Memory B cell (primary cell): Measurements from ENCODE around the gene KCNJ10.

Source experiments
- ATAC-seq: fragments of 150-1000 bp; cut with Tn5 transposase; 2 replicates; pipeline ENCODE4 v1.10.0; 2021; ENCODE audit warnings: low read depth, mild to moderate bottlenecking, moderate library complexity
- DNase-seq, 2 donors: peaks; one replicate each; pipeline ENCODE4 v3.0.0; 2022; ENCODE audit warnings: low spot score in 2 of 2
- H3K27ac Mint-ChIP-seq: one replicate; pipeline ENCODE4 v1.8.0; 2022; ENCODE audit warnings: mild to moderate bottlenecking, moderate library complexity, mixed read lengths
- H3K27me3 Mint-ChIP-seq: one replicate; pipeline ENCODE4 v1.8.0; 2022; ENCODE audit warnings: mixed read lengths
- H3K36me3 Mint-ChIP-seq: one replicate; pipeline ENCODE4 v1.8.0; 2022; ENCODE audit warnings: mild to moderate bottlenecking, mixed read lengths
- H3K4me1 Mint-ChIP-seq: one replicate; pipeline ENCODE4 v1.8.0; 2022; ENCODE audit warnings: mixed read lengths
- H3K4me3 Mint-ChIP-seq: one replicate; pipeline ENCODE4 v1.8.0; 2022; ENCODE audit warnings: mild to moderate bottlenecking, moderate library complexity, mixed read lengths
- H3K9me3 Mint-ChIP-seq: one replicate; pipeline ENCODE4 v1.8.0; 2022; ENCODE audit warnings: mixed read lengths

Gene KCNJ10

DNA sequence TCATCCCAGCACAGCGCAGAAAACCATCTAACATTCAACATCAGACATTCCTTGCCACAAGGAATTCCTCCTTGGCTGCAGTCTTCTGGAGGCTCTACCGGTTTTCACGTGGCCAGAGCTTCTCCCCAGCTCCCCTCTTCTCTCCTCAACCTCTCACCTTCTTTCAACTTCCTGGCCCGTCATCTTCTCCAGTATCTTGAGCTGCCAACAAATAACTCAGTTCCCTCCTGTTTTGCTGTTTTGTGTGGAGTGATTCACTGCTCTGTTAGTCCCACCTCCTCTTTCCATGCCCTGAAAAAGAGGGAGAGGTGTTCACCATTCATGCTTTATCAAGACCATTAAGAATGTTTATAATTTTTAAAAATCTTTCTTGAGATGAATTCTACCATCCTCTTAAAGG is 70.8 kb downstream of the KCNJ10 start:
- H3K4me1 Mint-ChIP-seq, result no peaks in the 10 kb centered on the region
- DNase-seq (no peak), ATAC-seq (no peak)
- H3K27me3 Mint-ChIP-seq, result peaks cover 7% of the 10 kb centered on the region
- H3K4me3 Mint-ChIP-seq, result no peak overlapping the region
- H3K9me3 Mint-ChIP-seq, result no peaks in the 10 kb centered on the region
- no peak overlapping the region for H3K27ac Mint-ChIP-seq
- no peaks in the 10 kb centered on the region for H3K36me3 Mint-ChIP-seq

DNA sequence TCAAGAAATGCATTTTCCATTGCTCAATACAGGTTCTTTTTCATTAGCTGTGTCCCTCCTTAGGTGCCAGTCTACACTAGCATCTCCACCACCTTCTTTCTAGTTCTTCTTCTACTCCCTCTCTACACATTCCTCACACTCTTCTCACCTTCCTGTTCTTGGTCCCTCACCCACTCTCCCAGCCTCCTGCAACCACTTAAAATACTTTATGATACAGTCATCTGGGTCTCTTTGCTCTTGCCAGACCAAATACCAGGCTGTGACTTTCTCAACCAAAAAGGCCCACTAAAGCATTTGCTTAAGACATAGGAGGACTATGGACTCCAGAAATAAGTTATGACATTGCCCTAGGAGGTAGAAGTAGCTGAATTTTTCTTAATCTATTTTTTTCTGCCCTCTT is 73.3 kb downstream of the KCNJ10 start:
- DNase-seq, result no peak
- H3K27ac Mint-ChIP-seq, result no peak overlapping the region
- peaks cover 10% of the 10 kb centered on the region for H3K27me3 Mint-ChIP-seq
- H3K4me1 Mint-ChIP-seq, result peaks cover under 1% of the 10 kb centered on the region
- no peaks in the 10 kb centered on the region for H3K9me3 Mint-ChIP-seq
- no peak overlapping the region for H3K4me3 Mint-ChIP-seq
- no peaks in the 10 kb centered on the region for H3K36me3 Mint-ChIP-seq
- ATAC-seq, result no peak

DNA sequence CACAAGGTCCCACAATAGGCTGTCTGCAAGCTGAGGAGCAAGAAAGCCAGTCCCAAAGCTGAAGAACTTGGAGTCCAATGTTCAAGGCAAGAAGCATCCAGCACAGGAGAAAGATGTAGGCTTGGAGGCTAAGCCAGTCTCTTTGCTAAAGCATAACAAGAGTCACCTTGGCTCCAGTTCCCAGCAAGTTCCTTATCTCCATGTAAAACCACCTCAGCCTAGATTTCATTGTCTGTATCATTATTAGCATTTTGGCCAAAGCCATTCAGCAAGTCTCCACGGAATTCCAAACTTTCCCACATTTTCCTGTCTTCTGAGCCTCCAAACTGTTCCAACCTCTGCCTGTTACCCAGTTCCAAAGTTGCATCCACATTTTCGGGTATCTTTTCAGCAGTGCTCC is 75.1 kb downstream of the KCNJ10 start:
- Mint-ChIP-seq H3K36me3 (no peaks in the 10 kb centered on the region), H3K4me3 (no peak overlapping the region), H3K9me3 (no peaks in the 10 kb centered on the region), H3K27ac (no peak overlapping the region), H3K27me3 (peaks cover 10% of the 10 kb centered on the region), H3K4me1 (peaks cover 3% of the 10 kb centered on the region)
- ATAC-seq, result no peak
- DNase-seq, result no peak

DNA sequence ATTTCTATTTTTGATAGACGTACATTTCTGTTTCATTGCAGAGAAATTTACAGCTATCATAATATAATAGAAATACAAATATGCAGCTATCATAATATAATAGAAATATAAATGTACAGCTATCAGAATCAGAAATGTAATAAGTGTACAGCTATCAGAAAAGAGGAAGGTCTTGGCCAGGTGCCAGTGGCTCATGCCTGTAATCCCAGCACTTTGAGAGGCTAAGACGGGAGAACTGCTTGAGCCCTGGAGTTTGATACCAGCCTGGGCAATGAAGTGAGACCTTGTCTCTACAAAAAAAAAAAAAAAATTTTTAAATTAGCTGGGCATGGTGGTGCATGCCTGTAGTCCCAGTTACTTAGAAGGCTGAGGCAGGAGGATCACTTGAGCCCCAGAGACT is 76.0 kb downstream of the KCNJ10 start:
- Mint-ChIP-seq H3K9me3 (no peaks in the 10 kb centered on the region), H3K4me1 (peaks cover 3% of the 10 kb centered on the region), H3K27ac (no peak overlapping the region), H3K27me3 (peaks cover 8% of the 10 kb centered on the region), H3K36me3 (no peaks in the 10 kb centered on the region), H3K4me3 (no peak overlapping the region)
- ATAC-seq, result no peak
- DNase-seq, result no peak

GRCh38 chr1:159992161-159992560 is 77.8 kb downstream of the KCNJ10 start:
- Mint-ChIP-seq H3K27ac (no peak overlapping the region), H3K27me3 (peaks cover 12% of the 10 kb centered on the region), H3K9me3 (no peaks in the 10 kb centered on the region), H3K4me1 (peaks cover 3% of the 10 kb centered on the region), H3K36me3 (no peaks in the 10 kb centered on the region), H3K4me3 (no peak overlapping the region)
- ATAC-seq (no peak), DNase-seq (no peak)

DNA sequence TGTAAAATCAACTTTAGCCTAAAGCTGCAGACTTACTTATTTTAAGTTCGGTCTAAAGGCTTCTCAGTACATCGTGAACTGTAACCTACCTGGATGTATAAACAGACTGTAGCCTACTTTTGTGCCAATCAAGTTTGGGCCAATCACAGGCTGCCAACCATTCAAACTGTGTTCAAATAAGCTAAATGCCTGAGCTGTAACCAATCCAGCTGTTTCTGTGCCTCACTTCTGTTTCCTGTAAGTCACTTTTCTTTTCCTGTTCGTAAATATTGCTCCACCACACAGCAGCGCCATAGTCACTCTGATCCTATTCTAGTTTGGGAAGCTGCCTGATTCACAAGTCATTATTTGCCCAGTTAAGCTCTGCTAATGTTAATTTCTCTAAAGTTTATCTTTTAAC is 78.4 kb downstream of the KCNJ10 start:
- Mint-ChIP-seq H3K27me3 (peaks cover 12% of the 10 kb centered on the region), H3K4me3 (no peak overlapping the region), H3K27ac (no peak overlapping the region), H3K9me3 (no peaks in the 10 kb centered on the region), H3K36me3 (no peaks in the 10 kb centered on the region), H3K4me1 (peaks cover 3% of the 10 kb centered on the region)
- no peak for DNase-seq
- peak; percentile 22 for ATAC-seq

DNA sequence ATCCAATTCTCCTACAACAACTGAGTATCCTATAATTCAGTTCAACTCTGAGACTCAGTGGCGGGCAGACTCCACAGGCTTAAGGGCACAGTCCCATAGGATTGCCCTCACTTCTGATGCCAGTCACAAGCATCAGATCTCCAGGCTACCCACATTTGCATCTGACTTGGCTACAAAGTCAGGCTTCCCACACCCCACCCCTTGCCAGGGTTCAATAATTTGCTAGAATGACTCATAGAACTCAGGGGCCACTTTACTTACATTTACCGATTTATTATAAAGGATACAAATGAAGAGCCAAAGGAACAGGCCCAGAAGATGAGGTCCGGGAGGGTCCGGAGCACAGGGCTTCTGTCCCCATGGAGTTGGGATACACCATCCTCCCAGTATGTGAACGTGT is 80.0 kb downstream of the KCNJ10 start:
- Mint-ChIP-seq H3K4me3 (no peak overlapping the region), H3K9me3 (no peaks in the 10 kb centered on the region), H3K27me3 (peaks cover 15% of the 10 kb centered on the region), H3K4me1 (peaks cover 3% of the 10 kb centered on the region), H3K27ac (no peak overlapping the region), H3K36me3 (no peaks in the 10 kb centered on the region)
- DNase-seq (no peak), ATAC-seq (no peak)

GRCh38 chr1:159989581-159989980 is 80.4 kb downstream of the KCNJ10 start:
- DNase-seq (no peak), ATAC-seq (no peak)
- peaks cover 3% of the 10 kb centered on the region for H3K4me1 Mint-ChIP-seq
- no peaks in the 10 kb centered on the region for H3K36me3 Mint-ChIP-seq
- H3K4me3 Mint-ChIP-seq, result no peak overlapping the region
- peaks cover 16% of the 10 kb centered on the region for H3K27me3 Mint-ChIP-seq
- no peak overlapping the region for H3K27ac Mint-ChIP-seq
- H3K9me3 Mint-ChIP-seq, result no peaks in the 10 kb centered on the region

DNA sequence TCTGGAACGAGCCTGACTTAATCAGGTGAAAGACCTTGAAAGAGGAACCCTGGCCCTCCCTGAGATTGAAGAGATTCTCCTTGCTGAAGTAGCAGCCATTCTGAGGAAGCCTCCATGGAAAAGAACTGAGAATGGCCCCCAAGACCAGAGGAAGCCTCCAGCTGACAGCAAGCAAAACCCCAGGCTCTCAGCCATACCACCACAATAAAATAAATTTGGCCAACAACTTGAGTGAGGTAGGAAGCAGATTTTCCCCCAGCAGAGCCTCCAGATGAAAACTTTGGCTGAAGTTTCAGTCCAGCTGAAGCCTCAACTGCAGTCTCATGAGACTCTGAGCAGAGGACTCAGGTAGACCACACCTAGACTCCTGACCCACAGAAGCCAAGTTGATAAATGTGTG is 82.0 kb downstream of the KCNJ10 start:
- DNase-seq (no peak), ATAC-seq (no peak)
- Mint-ChIP-seq H3K36me3 (no peaks in the 10 kb centered on the region), H3K9me3 (no peaks in the 10 kb centered on the region), H3K27ac (no peak overlapping the region), H3K27me3 (peaks cover 17% of the 10 kb centered on the region), H3K4me1 (peaks cover 3% of the 10 kb centered on the region), H3K4me3 (no peak overlapping the region)

- Mint-ChIP-seq H3K36me3 (no peaks in the 10 kb centered on the region), H3K9me3 (no peaks in the 10 kb centered on the region), H3K4me3 (no peak overlapping the region), H3K27ac (no peak overlapping the region), H3K27me3 (peaks cover 17% of the 10 kb centered on the region), H3K4me1 (peaks cover 3% of the 10 kb centered on the region)
- no peak for DNase-seq
- no peak for ATAC-seq
Measured at GRCh38 chr1:159987186-159987585, 82.8 kb downstream of the KCNJ10 start.

- ATAC-seq, result no peak
- no peak for DNase-seq
- no peaks in the 10 kb centered on the region for H3K36me3 Mint-ChIP-seq
- H3K9me3 Mint-ChIP-seq, result no peaks in the 10 kb centered on the region
- H3K4me1 Mint-ChIP-seq, result peaks cover 1% of the 10 kb centered on the region
- H3K4me3 Mint-ChIP-seq, result no peak overlapping the region
- no peak overlapping the region for H3K27ac Mint-ChIP-seq
- peaks cover 21% of the 10 kb centered on the region for H3K27me3 Mint-ChIP-seq
Measured at GRCh38 chr1:159986531-159986930, 83.4 kb downstream of the KCNJ10 start.

DNA sequence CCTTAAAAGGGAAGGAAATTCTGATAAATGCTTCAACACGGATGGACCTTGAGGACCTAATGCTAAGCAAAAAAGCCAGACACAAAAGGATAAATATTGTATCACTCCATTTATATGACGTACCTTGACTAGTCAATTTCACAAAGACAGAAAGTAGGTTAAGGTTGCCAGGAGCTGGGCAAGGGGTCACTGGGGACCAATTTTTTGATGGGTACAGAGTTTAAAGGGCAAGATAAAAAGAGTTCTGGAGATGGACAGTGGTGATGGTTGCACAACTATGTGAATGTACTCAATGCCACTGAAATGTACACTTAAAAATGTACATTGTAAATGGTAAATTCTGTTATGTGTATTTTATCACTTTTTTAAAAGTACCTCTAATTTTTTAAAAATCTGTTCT is 83.9 kb downstream of the KCNJ10 start:
- DNase-seq (no peak), ATAC-seq (no peak)
- Mint-ChIP-seq H3K9me3 (no peaks in the 10 kb centered on the region), H3K27me3 (peaks cover 21% of the 10 kb centered on the region), H3K4me1 (no peaks in the 10 kb centered on the region), H3K27ac (no peak overlapping the region), H3K4me3 (no peak overlapping the region), H3K36me3 (no peaks in the 10 kb centered on the region)

- H3K9me3 Mint-ChIP-seq, result no peaks in the 10 kb centered on the region
- H3K4me3 Mint-ChIP-seq, result no peak overlapping the region
- H3K27ac Mint-ChIP-seq, result no peak overlapping the region
- H3K4me1 Mint-ChIP-seq, result no peaks in the 10 kb centered on the region
- no peaks in the 10 kb centered on the region for H3K36me3 Mint-ChIP-seq
- peaks cover 24% of the 10 kb centered on the region for H3K27me3 Mint-ChIP-seq
- ATAC-seq, result no peak
- DNase-seq, result no peak
Measured at GRCh38 chr1:159985473-159985872, 84.5 kb downstream of the KCNJ10 start.

DNA sequence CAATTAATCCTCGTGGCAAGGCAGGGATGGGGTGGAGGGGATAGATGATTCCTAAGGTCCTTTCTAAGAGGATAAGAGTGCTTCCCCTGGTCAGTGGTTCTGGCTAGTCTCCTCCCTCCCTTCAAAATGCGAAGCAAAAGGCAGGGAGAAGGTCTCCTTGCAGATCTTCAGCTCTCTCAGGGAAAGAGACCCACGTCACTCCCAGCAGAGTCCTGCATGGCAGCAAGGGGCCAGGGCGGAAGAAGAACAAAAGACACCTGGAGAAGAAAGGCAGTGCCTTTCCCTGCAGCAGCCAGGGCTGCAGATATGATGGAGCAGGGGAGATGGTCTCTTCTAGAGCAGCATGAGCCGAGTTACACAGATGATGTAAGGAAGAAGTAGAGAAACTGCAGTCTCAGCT is 86.3 kb downstream of the KCNJ10 start:
- no peaks in the 10 kb centered on the region for H3K9me3 Mint-ChIP-seq
- no peak overlapping the region for H3K4me3 Mint-ChIP-seq
- no peak for DNase-seq
- H3K27me3 Mint-ChIP-seq, result peaks cover 28% of the 10 kb centered on the region
- no peaks in the 10 kb centered on the region for H3K36me3 Mint-ChIP-seq
- ATAC-seq, result no peak
- no peaks in the 10 kb centered on the region for H3K4me1 Mint-ChIP-seq
- no peak overlapping the region for H3K27ac Mint-ChIP-seq

- DNase-seq, result no peak
- peaks cover 24% of the 10 kb centered on the region for H3K27me3 Mint-ChIP-seq
- no peak overlapping the region for H3K27ac Mint-ChIP-seq
- ATAC-seq, result no peak
- no peaks in the 10 kb centered on the region for H3K4me1 Mint-ChIP-seq
- no peak overlapping the region for H3K4me3 Mint-ChIP-seq
- H3K9me3 Mint-ChIP-seq, result no peaks in the 10 kb centered on the region
- H3K36me3 Mint-ChIP-seq, result no peaks in the 10 kb centered on the region
Measured at GRCh38 chr1:159982280-159982679, 87.7 kb downstream of the KCNJ10 start.
